HFFc6 (cell line): Measurements from ENCODE around the gene DZIP1. TPM values are rescaled to one million over a fixed set of nuclear protein-coding genes. Genes with fewer than 3 reads are reported as not detected.

Experiments used
- DNase-seq: peaks from one replicate; pipeline ENCODE4 v3.0.0-alpha.2; 2018
- H3K27ac Mint-ChIP-seq: 2 replicates; pipeline ENCODE4 v1.8.0; 2020; ENCODE audit warnings: mild to moderate bottlenecking, mixed read lengths
- H3K27me3 Mint-ChIP-seq: 2 replicates; pipeline ENCODE4 v1.8.0; 2021; ENCODE audit warnings: mild to moderate bottlenecking, moderate library complexity, mixed read lengths; ENCODE audit not compliant: insufficient read depth
- H3K36me3 Mint-ChIP-seq: 2 replicates; pipeline ENCODE4 v1.8.0; 2021; ENCODE audit warnings: low read depth, mixed read lengths
- H3K4me1 Mint-ChIP-seq: 2 replicates; pipeline ENCODE4 v1.8.0; 2020; ENCODE audit warnings: low read depth, mixed read lengths
- H3K4me3 Mint-ChIP-seq: 2 replicates; pipeline ENCODE4 v1.8.0; 2020; ENCODE audit warnings: mild to moderate bottlenecking, moderate library complexity, mixed read lengths
- H3K9me3 Mint-ChIP-seq: 2 replicates; pipeline ENCODE4 v1.8.0; 2020; ENCODE audit warnings: mild to moderate bottlenecking, mixed read lengths
- total RNA-seq, 6 experiments: library from RNA; stranded (reverse); fragmentation: NEBNext Ultra II Directional; extraction: Animal tissue kit (Norgen Biotek cat#: 25700); gene quantifications; 2 replicates in 1 of 6; 3 replicates in 5 of 6; pipeline ENCODE4 v1.2.3, GENCODE V29; 2021
- TF ChIP-seq, protein P1 (sequence below): fragments of 200-600 bp; sonication (generic); IDR thresholded peaks from 2 replicates; pipeline ENCODE4 v1.5.0; 2021; ENCODE audit warnings: antibody characterized with exemption, mild to moderate bottlenecking

DZIP1 gene
- total RNA-seq, 6 experiments from 2014 or later: 39.3 to 43.8 (median 42.0) TPM

DNA sequence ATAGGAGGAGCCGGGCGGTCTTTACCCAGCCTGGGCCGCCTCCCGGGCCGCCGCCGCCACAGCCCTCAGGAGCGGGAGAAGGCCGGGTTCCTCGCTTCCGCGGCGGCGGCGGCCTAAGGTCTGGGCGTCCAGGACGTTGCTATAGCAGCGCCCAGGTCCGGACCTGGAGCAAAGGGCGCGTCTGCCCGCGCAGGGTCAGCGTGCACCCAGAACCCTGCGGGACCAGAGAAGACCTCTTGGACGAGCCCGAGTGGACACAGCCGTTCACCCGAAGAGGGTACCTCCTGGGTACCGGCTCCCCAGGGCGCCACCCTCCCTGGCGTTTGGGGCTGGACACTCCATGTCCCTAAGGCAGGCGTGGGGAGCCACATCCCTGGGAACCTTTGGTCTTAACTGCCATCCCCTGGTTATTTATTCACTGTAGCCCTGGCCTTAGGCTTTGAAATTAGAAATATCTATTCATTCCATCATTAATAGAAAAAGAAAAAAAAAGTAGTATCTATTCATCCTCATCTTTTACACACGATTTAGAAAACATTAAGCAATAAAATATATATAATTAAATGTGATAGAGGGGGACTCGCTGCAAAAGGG is 2.4 kb downstream of the DZIP1 start:
- Mint-ChIP-seq H3K27ac (no peak overlapping the region), H3K4me1 (peaks cover 36% of the 10 kb centered on the region), H3K27me3 (peaks cover 5% of the 10 kb centered on the region), H3K9me3 (no peaks in the 10 kb centered on the region), H3K4me3 (peak overlapping the region; percentile 90), H3K36me3 (peaks cover 20% of the 10 kb centered on the region)
- peak; percentile 13 for DNase-seq
- TF ChIP-seq, protein P1, sequence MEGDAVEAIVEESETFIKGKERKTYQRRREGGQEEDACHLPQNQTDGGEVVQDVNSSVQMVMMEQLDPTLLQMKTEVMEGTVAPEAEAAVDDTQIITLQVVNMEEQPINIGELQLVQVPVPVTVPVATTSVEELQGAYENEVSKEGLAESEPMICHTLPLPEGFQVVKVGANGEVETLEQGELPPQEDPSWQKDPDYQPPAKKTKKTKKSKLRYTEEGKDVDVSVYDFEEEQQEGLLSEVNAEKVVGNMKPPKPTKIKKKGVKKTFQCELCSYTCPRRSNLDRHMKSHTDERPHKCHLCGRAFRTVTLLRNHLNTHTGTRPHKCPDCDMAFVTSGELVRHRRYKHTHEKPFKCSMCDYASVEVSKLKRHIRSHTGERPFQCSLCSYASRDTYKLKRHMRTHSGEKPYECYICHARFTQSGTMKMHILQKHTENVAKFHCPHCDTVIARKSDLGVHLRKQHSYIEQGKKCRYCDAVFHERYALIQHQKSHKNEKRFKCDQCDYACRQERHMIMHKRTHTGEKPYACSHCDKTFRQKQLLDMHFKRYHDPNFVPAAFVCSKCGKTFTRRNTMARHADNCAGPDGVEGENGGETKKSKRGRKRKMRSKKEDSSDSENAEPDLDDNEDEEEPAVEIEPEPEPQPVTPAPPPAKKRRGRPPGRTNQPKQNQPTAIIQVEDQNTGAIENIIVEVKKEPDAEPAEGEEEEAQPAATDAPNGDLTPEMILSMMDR: no peak

- H3K4me1 Mint-ChIP-seq: peaks cover 36% of the 10 kb centered on the region
- H3K27me3 Mint-ChIP-seq: peaks cover 5% of the 10 kb centered on the region
- DNase-seq: no peak
- no peaks in the 10 kb centered on the region for H3K9me3 Mint-ChIP-seq
- TF ChIP-seq, protein P1: no peak
- peaks cover 20% of the 10 kb centered on the region for H3K36me3 Mint-ChIP-seq
- H3K4me3 Mint-ChIP-seq: peak overlapping the region; percentile 79
- peak overlapping the region; percentile 69 for H3K27ac Mint-ChIP-seq
Measured at GRCh38 chr13:95641291-95642027, 3.0 kb downstream of the DZIP1 start.

DNA sequence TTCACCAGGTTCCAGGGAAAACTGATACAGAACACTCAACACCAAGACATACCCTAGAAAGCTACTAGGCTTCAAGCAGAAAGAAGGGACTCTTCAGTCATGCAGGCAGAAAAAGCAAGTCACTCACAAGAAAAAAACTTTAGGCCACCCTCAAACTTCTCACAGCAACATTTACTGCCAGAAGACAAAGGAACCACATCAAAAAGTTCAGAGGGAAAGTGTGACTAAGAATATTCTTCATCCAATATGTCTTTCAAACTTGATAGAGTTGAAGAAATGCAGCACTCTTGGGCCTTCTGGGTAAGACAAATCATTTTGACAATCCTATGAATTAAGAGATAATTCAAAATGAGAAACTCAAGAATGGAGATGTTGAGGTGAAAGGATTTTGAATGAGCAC is 7.7 kb downstream of the DZIP1 start:
- no peaks in the 10 kb centered on the region for H3K9me3 Mint-ChIP-seq
- H3K27me3 Mint-ChIP-seq: peaks cover 4% of the 10 kb centered on the region
- peaks cover 47% of the 10 kb centered on the region for H3K36me3 Mint-ChIP-seq
- no peak for DNase-seq
- peaks cover 21% of the 10 kb centered on the region for H3K4me1 Mint-ChIP-seq
- no peak overlapping the region for H3K27ac Mint-ChIP-seq
- no peak overlapping the region for H3K4me3 Mint-ChIP-seq
- TF ChIP-seq, protein P1: no peak

GRCh38 chr13:95630593-95630992 is 13.9 kb downstream of the DZIP1 start:
- DNase-seq: no peak
- no peak overlapping the region for H3K27ac Mint-ChIP-seq
- H3K4me1 Mint-ChIP-seq: peaks cover 35% of the 10 kb centered on the region
- TF ChIP-seq, protein P1: no peak
- no peak overlapping the region for H3K4me3 Mint-ChIP-seq
- peaks cover 79% of the 10 kb centered on the region for H3K36me3 Mint-ChIP-seq
- no peaks in the 10 kb centered on the region; the same call in none of the 2 replicates for H3K27me3 Mint-ChIP-seq
- H3K9me3 Mint-ChIP-seq: no peaks in the 10 kb centered on the region

DNA sequence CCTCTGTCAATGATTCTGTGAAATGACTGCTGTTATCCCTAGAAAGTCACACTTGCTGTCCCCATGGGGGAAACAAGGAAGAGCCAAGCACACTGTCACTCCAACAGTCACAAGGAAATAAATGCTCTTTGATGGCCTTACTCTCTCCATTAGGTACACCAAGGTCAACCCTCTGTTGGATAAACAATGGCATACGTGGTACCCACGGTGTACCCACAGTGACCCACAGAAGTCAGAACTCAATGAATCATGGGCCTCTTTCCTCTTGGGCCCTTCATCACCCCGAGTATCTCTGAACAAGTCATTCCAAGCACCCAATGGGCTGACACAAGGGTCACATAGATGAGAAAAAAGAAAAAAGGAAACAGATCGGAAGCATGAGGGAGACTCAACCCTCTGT is 15.4 kb downstream of the DZIP1 start:
- TF ChIP-seq, protein P1: no peak
- peaks cover 44% of the 10 kb centered on the region for H3K4me1 Mint-ChIP-seq
- no peak overlapping the region for H3K4me3 Mint-ChIP-seq
- no peaks in the 10 kb centered on the region; the same call in none of the 2 replicates for H3K27me3 Mint-ChIP-seq
- H3K36me3 Mint-ChIP-seq: peaks cover 76% of the 10 kb centered on the region
- no peak overlapping the region for H3K27ac Mint-ChIP-seq
- DNase-seq: no peak
- H3K9me3 Mint-ChIP-seq: no peaks in the 10 kb centered on the region
